Measurements from ENCODE around the gene ANP32D. TPM values are rescaled to one million over a fixed set of nuclear protein-coding genes. Genes with fewer than 3 reads are reported as not detected.
"Not testable (repeated sequence)": the region's sequence is repeated elsewhere in the genome, so short reads cannot be mapped to it uniquely, and the experiment has no call there.

The ANP32D gene
- total RNA-seq, 1 donor from 2014 or later = not detected

GRCh38 chr12:48455116-48455515, 17.2 kb upstream of the ANP32D start:
- DNase-seq (ENCODE audit: low spot score, unreplicated experiment) = no peak
- Mint-ChIP-seq H3K4me1 (ENCODE audit: low read depth) (no peaks in the 10 kb centered on the region), H3K36me3 (ENCODE audit: insufficient read depth) (no peaks in the 10 kb centered on the region), H3K27ac (no peak overlapping the region), H3K4me3 (ENCODE audit: low read depth) (no peak overlapping the region), H3K27me3 (peaks cover 9% of the 10 kb centered on the region), H3K9me3 (ENCODE audit: low read depth) (peaks cover 3% of the 10 kb centered on the region)
- no peak for TF ChIP-seq CTCF (IDR thresholded peaks at IDR 0.05; ENCODE audit: unreplicated experiment)

- Mint-ChIP-seq H3K36me3 (ENCODE audit: insufficient read depth) (no peaks in the 10 kb centered on the region), H3K4me3 (ENCODE audit: low read depth) (no peak overlapping the region), H3K27me3 (peaks cover 18% of the 10 kb centered on the region), H3K27ac (no peak overlapping the region), H3K9me3 (ENCODE audit: low read depth) (peaks cover 8% of the 10 kb centered on the region), H3K4me1 (ENCODE audit: low read depth) (no peaks in the 10 kb centered on the region)
- TF ChIP-seq CTCF (IDR thresholded peaks at IDR 0.05; ENCODE audit: unreplicated experiment) = no peak
- no peak for DNase-seq (ENCODE audit: low spot score, unreplicated experiment)
These were observed 13.1 kb upstream of the ANP32D start for GRCh38 chr12:48459259-48459658.

- not testable (repeated sequence) for H3K27me3 Mint-ChIP-seq; H3K4me1 Mint-ChIP-seq (ENCODE audit: low read depth); H3K36me3 Mint-ChIP-seq (ENCODE audit: insufficient read depth); H3K27ac Mint-ChIP-seq; H3K4me3 Mint-ChIP-seq (ENCODE audit: low read depth); DNase-seq (ENCODE audit: low spot score, unreplicated experiment)
- peaks cover 58% of the 10 kb centered on the region for H3K9me3 Mint-ChIP-seq (ENCODE audit: low read depth)
These were observed 3.3 kb upstream of the ANP32D start for GRCh38 chr12:48469027-48469426.

GRCh38 chr12:48473061-48473460, 702 bp downstream of the ANP32D start:
- no peaks in the 10 kb centered on the region for H3K4me1 Mint-ChIP-seq (ENCODE audit: low read depth)
- DNase-seq (ENCODE audit: low spot score, unreplicated experiment) = no peak
- no peak for TF ChIP-seq CTCF (IDR thresholded peaks at IDR 0.05; ENCODE audit: unreplicated experiment)
- peaks cover 62% of the 10 kb centered on the region for H3K9me3 Mint-ChIP-seq (ENCODE audit: low read depth)
- H3K27ac Mint-ChIP-seq = no peak overlapping the region
- H3K36me3 Mint-ChIP-seq (ENCODE audit: insufficient read depth) = peaks cover 4% of the 10 kb centered on the region
- peaks cover 3% of the 10 kb centered on the region for H3K27me3 Mint-ChIP-seq
- H3K4me3 Mint-ChIP-seq (ENCODE audit: low read depth) = no peak overlapping the region

- not testable (repeated sequence) for H3K27me3 Mint-ChIP-seq; H3K27ac Mint-ChIP-seq; DNase-seq (ENCODE audit: low spot score, unreplicated experiment); H3K4me1 Mint-ChIP-seq (ENCODE audit: low read depth); H3K36me3 Mint-ChIP-seq (ENCODE audit: insufficient read depth); H3K4me3 Mint-ChIP-seq (ENCODE audit: low read depth)
- peaks cover 55% of the 10 kb centered on the region for H3K9me3 Mint-ChIP-seq (ENCODE audit: low read depth)
These were observed 2.1 kb downstream of the ANP32D start for GRCh38 chr12:48474497-48474896.

GRCh38 chr12:48482198-48482597, 9.8 kb downstream of the ANP32D start, which contains the start of gene C12orf54:
Gene C12orf54 (plus strand): TSS chr12:48482498. CDS start chr12:48483297, 799 bp downstream.
- no peak for TF ChIP-seq CTCF (IDR thresholded peaks at IDR 0.05; ENCODE audit: unreplicated experiment)
- no peak within 1 kb of the TSS for H3K27ac Mint-ChIP-seq
- DNase-seq (ENCODE audit: low spot score, unreplicated experiment) = no peak
- H3K27me3 Mint-ChIP-seq = peaks cover 16% of the 10 kb centered on the region
- no peak within 1 kb of the TSS for H3K4me3 Mint-ChIP-seq (ENCODE audit: low read depth)
- peaks cover 15% of the 10 kb centered on the region for H3K9me3 Mint-ChIP-seq (ENCODE audit: low read depth)
- H3K36me3 Mint-ChIP-seq (ENCODE audit: insufficient read depth) = no peaks in the 10 kb centered on the region
- no peaks in the 10 kb centered on the region for H3K4me1 Mint-ChIP-seq (ENCODE audit: low read depth)

All from progenitor cell of endocrine pancreas (in vitro differentiated cells).